Measurements from ENCODE around the gene MIA. TPM values are rescaled to one million over a fixed set of nuclear protein-coding genes. Genes with fewer than 3 reads are reported as not detected.
"Not testable (repeated sequence)": the region's sequence is repeated elsewhere in the genome, so short reads cannot be mapped to it uniquely, and the experiment has no call there.

MIA gene
- total and polyA plus RNA-seq, 2 donors (not counting 1 experiment from before 2014, with no cell fraction given): 0.99 TPM; not detected in 1

DNA sequence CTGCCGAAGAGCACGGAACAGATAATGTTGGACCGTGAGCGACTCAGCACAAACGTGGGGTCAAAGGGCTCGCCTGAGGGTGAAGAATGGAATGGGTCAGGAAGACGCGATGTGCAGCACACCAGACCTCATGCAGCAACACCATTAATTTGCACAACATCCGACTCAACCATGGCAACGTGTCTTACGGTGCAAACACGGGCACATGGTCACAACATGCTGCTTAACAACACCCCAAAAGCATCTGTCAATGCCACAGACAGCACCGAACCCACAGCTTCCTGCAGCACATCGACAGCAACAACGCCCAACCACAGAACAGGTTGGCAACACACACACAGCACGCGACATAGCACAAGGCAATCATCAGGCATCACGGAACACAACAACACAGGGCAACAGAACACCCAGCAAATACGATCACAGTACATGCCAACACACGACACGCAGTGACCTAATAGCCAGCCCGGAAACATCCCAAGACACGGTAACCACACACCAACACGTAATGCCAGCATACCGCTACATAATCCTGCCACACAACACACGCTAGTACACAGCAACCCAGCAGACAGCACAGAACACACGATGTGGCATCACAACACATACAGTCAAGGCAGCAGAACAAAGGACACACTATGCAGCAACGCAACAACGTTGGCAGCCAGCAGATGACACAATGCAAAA is 51.5 kb downstream of the MIA start:
- H3K4me1 ChIP-seq (ENCODE audit: control insufficient read depth, extremely low read depth, insufficient read depth, low read length); H2AFZ ChIP-seq (ENCODE audit: low read length); H3K36me3 ChIP-seq (ENCODE audit: control insufficient read depth, insufficient read depth, low read length); H3K27me3 ChIP-seq (ENCODE audit: control insufficient read depth, insufficient read depth, low read length); H3K9ac ChIP-seq (ENCODE audit: insufficient read depth, low read length); H3K9me3 ChIP-seq (ENCODE audit: control insufficient read depth, insufficient read depth, low read depth, low read length); H3K79me2 ChIP-seq (ENCODE audit: control insufficient read depth, insufficient read depth, low read length); H4K20me1 ChIP-seq (ENCODE audit: control insufficient read depth, extremely low read depth, insufficient read depth, low read length); H3K27ac ChIP-seq (ENCODE audit: insufficient read depth, low read length); H3K4me2 ChIP-seq (ENCODE audit: extremely low read depth, insufficient read depth, low read length); DNase-seq (ENCODE audit: low read depth in 2 of 2); H3K4me3 ChIP-seq (replicated peaks in 1 of 4; ENCODE audit: control extremely low read depth in 1 of 4, insufficient read depth in 1 of 4, low read depth in 3 of 4, low read length in 4 of 4): not testable (repeated sequence)

Other genes with a start within 250 kb of the MIA start
- 22.3 and 43.4 TPM in 2 replicates for gene SHKBP1, start 198.6 kb upstream of the MIA start, total RNA-seq
- gene SHKBP1, start 198.6 kb upstream of the MIA start, polyA plus RNA-seq: 35.6 and 43.2 TPM in 2 replicates
- gene LTBP4, start 174.2 kb upstream of the MIA start, total RNA-seq: 46.4 and 60.9 TPM in 2 replicates
- 29.6 and 31.7 TPM in 2 replicates for gene LTBP4, start 174.2 kb upstream of the MIA start, polyA plus RNA-seq
- 30.6 and 33.4 TPM in 2 replicates for gene NUMBL, start 84.9 kb upstream of the MIA start, total RNA-seq
- 26.2 and 28.2 TPM in 2 replicates for gene NUMBL, start 84.9 kb upstream of the MIA start, polyA plus RNA-seq
- gene COQ8B, start 58.6 kb upstream of the MIA start, total RNA-seq: 28.0 and 43.4 TPM in 2 replicates
- 13.7 and 16.7 TPM in 2 replicates for gene COQ8B, start 58.6 kb upstream of the MIA start, polyA plus RNA-seq
- 19.5 and 23.1 TPM in 2 replicates for gene ITPKC, start 58.4 kb upstream of the MIA start, total RNA-seq
- 6.5 TPM in 2 replicates for gene ITPKC, start 58.4 kb upstream of the MIA start, polyA plus RNA-seq
- gene ACTMAP, start 25.0 kb upstream of the MIA start, total RNA-seq: 0.51 and 1.8 TPM in 2 replicates
- gene ACTMAP, start 25.0 kb upstream of the MIA start, polyA plus RNA-seq: 2.2 and 2.5 TPM in 2 replicates
- gene SNRPA, start 24.3 kb upstream of the MIA start, total RNA-seq: 22.1 and 41.9 TPM in 2 replicates
- 74.4 and 134 TPM in 2 replicates for gene SNRPA, start 24.3 kb upstream of the MIA start, polyA plus RNA-seq
- gene RAB4B, start 2.7 kb downstream of the MIA start, total RNA-seq: 4.4 and 10.6 TPM in 2 replicates
- 11.8 and 12.8 TPM in 2 replicates for gene RAB4B, start 2.7 kb downstream of the MIA start, polyA plus RNA-seq
- gene EGLN2, start 23.7 kb downstream of the MIA start, total RNA-seq: 83.2 and 106 TPM in 2 replicates
- gene EGLN2, start 23.7 kb downstream of the MIA start, polyA plus RNA-seq: 27.3 and 33.9 TPM in 2 replicates
- gene CYP2A6, start 74.9 kb downstream of the MIA start, total RNA-seq: not detected in 2 replicates
- gene CYP2A6, start 74.9 kb downstream of the MIA start, polyA plus RNA-seq: not detected in 2 replicates
- not detected in 2 replicates for gene CYP2A7, start 106.7 kb downstream of the MIA start, total RNA-seq
- gene CYP2A7, start 106.7 kb downstream of the MIA start, polyA plus RNA-seq: not detected in 2 replicates
- gene CYP2B6, start 215.8 kb downstream of the MIA start, total RNA-seq: not detected in 2 replicates
- not detected in 2 replicates for gene CYP2B6, start 215.8 kb downstream of the MIA start, polyA plus RNA-seq

All from fibroblast of lung (primary cell).